Measurements from ENCODE around the gene TGM5. TPM values are rescaled to one million over a fixed set of nuclear protein-coding genes. Genes with fewer than 3 reads are reported as not detected.
A peak's percentile ranks its signal among the peaks of the same experiment; 100 is the strongest.

Gene TGM5
- total RNA-seq, 1 experiment from 2014 or later: not detected

GRCh38 chr15:43194795-43195194 is 71.9 kb downstream of the TGM5 start:
- DNase-seq (ENCODE audit: low read depth, low spot score) (no peak), ATAC-seq (no peak)
- H2AFZ ChIP-seq (ENCODE audit: low read depth, low read length, poor library complexity, severe bottlenecking): no peak overlapping the region
- POLR2A ChIA-PET: no interaction called here
- no peak overlapping the region for H3K4me3 ChIP-seq (replicated peaks in 1 of 2; ENCODE audit: low read depth in 1 of 2, low read length in 2 of 2)
- no peak overlapping the region for H3K27ac ChIP-seq (ENCODE audit: low read depth, low read length)
- no peak overlapping the region for H3K4me2 ChIP-seq (ENCODE audit: low read length)
- no peaks in the 10 kb centered on the region for H3K4me1 ChIP-seq (ENCODE audit: control insufficient read depth in 1 of 2, insufficient read depth in 2 of 2, low read length in 2 of 2)
- H3K36me3 ChIP-seq (ENCODE audit: control insufficient read depth in 1 of 2, insufficient read depth in 2 of 2, low read length in 2 of 2): peaks cover 12 to 29% of the 10 kb centered on the region in 2 experiments; a peak in 3 of 4 replicates
- BruUV-seq (replicated peaks): TSS peak; percentile 5
- RAD21 ChIA-PET (ENCODE audit: low non-redundant PET in 1 of 2, low total read pairs in 2 of 2, uncharacterized antibody in 2 of 2, unreplicated experiment in 2 of 2): no interaction called here
- TF ChIP-seq TCF7L2 (IDR thresholded peaks at IDR 0.05; ENCODE audit: borderline replicate concordance, extremely low read depth, insufficient read depth, insufficient read length) (no peak), RAD21 (IDR thresholded peaks at IDR 0.05; ENCODE audit: low read depth) (no peak), ZBTB33 (IDR thresholded peaks at IDR 0.05; ENCODE audit: extremely low read depth, insufficient replicate concordance, low read length) (no peak), CEBPB (IDR thresholded peaks at IDR 0.05; ENCODE audit: low read depth) (no peak), ZNF274 (IDR thresholded peaks at IDR 0.05; ENCODE audit: low read depth, low read length) (no peak), YY1 (IDR thresholded peaks at IDR 0.05; ENCODE audit: extremely low read depth, insufficient replicate concordance, low read depth, low read length) (no peak), ZFX (IDR thresholded peaks at IDR 0.05) (no peak), FOSL1 (IDR thresholded peaks at IDR 0.05; ENCODE audit: low read depth) (no peak), SRF (IDR thresholded peaks at IDR 0.05; ENCODE audit: low read depth) (no peak), POLR2A (IDR thresholded peaks at IDR 0.05; ENCODE audit: borderline replicate concordance, extremely low read depth, insufficient read depth, insufficient read length) (no peak), JUND (IDR thresholded peaks at IDR 0.05) (no peak), EZH2 (IDR thresholded peaks at IDR 0.05) (no peak), EGR1 (IDR thresholded peaks at IDR 0.05; ENCODE audit: low read depth) (no peak), SP1 (IDR thresholded peaks at IDR 0.05; ENCODE audit: low read depth) (no peak)
- no peaks in the 10 kb centered on the region for H3K27me3 ChIP-seq (ENCODE audit: insufficient read depth, low read length)
- H4K20me1 ChIP-seq (ENCODE audit: insufficient read depth): peaks cover 3% of the 10 kb centered on the region; the same call in 1 of the 2 replicates
- intact Hi-C loops (cut with micrococcal nuclease): no loop called here
- no peak overlapping the region for H3K9ac ChIP-seq (ENCODE audit: low read length)
- no peaks in the 10 kb centered on the region for H3K79me2 ChIP-seq (ENCODE audit: insufficient read depth, low read length)
- no peaks in the 10 kb centered on the region for H3K9me3 ChIP-seq (ENCODE audit: control insufficient read depth in 1 of 2, insufficient read depth in 1 of 2, low read depth in 1 of 2, low read length in 2 of 2)
- CTCF ChIA-PET: interaction anchor here (1.0 to 3.1 kb wide), 3 partner anchors 9 to 31 kb away, joined by 3 to 23 read pairs (median 3); no protein-coding TSS in a partner anchor
- no peaks in the 10 kb centered on the region for H3K9me2 ChIP-seq (ENCODE audit: insufficient read depth)
